G401 (cell line): ENCODE data around the gene MYBPC1. TPM values are rescaled to one million over a fixed set of nuclear protein-coding genes. Genes with fewer than 3 reads are reported as not detected.
A peak's percentile ranks its signal among the peaks of the same experiment; 100 is the strongest.
"Not testable (repeated sequence)": the region's sequence is repeated elsewhere in the genome, so short reads cannot be mapped to it uniquely, and the experiment has no call there.

Source experiments
- DNase-seq: peaks from one replicate; pipeline ENCODE4 v3.0.0-alpha.2; 2015; ENCODE audit warnings: low spot score
- in situ Hi-C: cut with HindIII; loops from 2 replicates; pipeline ENCODE4 v1.10.0; 2016; ENCODE audit warnings: low sequenced_read_pairs, mixed read lengths
- total RNA-seq: library from RNA; depleted of rRNA; stranded (reverse); fragments of >200 nt; shearing (Covaris generic); gene quantifications from 2 replicates; pipeline ENCODE4 v1.2.3, GENCODE V29; 2014; rRNA removed

MYBPC1 gene
- total RNA-seq, 1 experiment from 2014 or later: not detected

- in situ Hi-C loops: no loop called here
Observed at GRCh38 chr12:101707131-101707782, 112.5 kb downstream of the MYBPC1 start.

GRCh38 chr12:101710288-101710687 is 115.5 kb downstream of the MYBPC1 start:
- DNase-seq: no peak
- in situ Hi-C loops: no loop called here

More at GRCh38 chr12:101707131-101707782, 112.5 kb downstream of the MYBPC1 start:
- DNase-seq: no peak

GRCh38 chr12:101713059-101713682 is 118.4 kb downstream of the MYBPC1 start:
- in situ Hi-C loops: no loop called here
- DNase-seq: peak; percentile 48

GRCh38 chr12:101713930-101714329 is 119.2 kb downstream of the MYBPC1 start:
- in situ Hi-C loops: no loop called here
- DNase-seq: no peak

GRCh38 chr12:101714877-101715444 is 120.2 kb downstream of the MYBPC1 start:
- in situ Hi-C loops: no loop called here

GRCh38 chr12:101719566-101719965 is 124.8 kb downstream of the MYBPC1 start:
- in situ Hi-C loops: no loop called here
- no peak for DNase-seq

More at GRCh38 chr12:101714877-101715444, 120.2 kb downstream of the MYBPC1 start:
- no peak for DNase-seq

GRCh38 chr12:101720118-101720517 is 125.3 kb downstream of the MYBPC1 start:
- in situ Hi-C loops: no loop called here
- no peak for DNase-seq

- in situ Hi-C loops: no loop called here
Observed at GRCh38 chr12:101722392-101722791, 127.6 kb downstream of the MYBPC1 start.

GRCh38 chr12:101727098-101727497 is 132.3 kb downstream of the MYBPC1 start:
- in situ Hi-C loops: no loop called here
- no peak for DNase-seq

More at GRCh38 chr12:101722392-101722791, 127.6 kb downstream of the MYBPC1 start:
- DNase-seq: no peak

- no peak for DNase-seq
- in situ Hi-C loops: no loop called here
Observed at GRCh38 chr12:101729842-101730241, 135.1 kb downstream of the MYBPC1 start.

- in situ Hi-C loops: no loop called here
- DNase-seq: no peak
Observed at GRCh38 chr12:101732318-101732717, 137.5 kb downstream of the MYBPC1 start.

- no peak for DNase-seq
- in situ Hi-C loops: no loop called here
Observed at GRCh38 chr12:101733166-101733565, 138.4 kb downstream of the MYBPC1 start.

- in situ Hi-C loops: not testable (repeated sequence)
Observed at GRCh38 chr12:101734482-101734881, 139.7 kb downstream of the MYBPC1 start.

More at GRCh38 chr12:101734482-101734881, 139.7 kb downstream of the MYBPC1 start:
- not testable (repeated sequence) for DNase-seq

Other genes with a start within 250 kb of the MYBPC1 start
- 53.4 and 92.6 TPM in 2 replicates for gene ARL1, start 187.2 kb upstream of the MYBPC1 start, total RNA-seq
- gene SPIC, start 119.6 kb upstream of the MYBPC1 start, total RNA-seq: not detected in 2 replicates
- 52.4 and 58.0 TPM in 2 replicates for gene CHPT1, start 102.7 kb downstream of the MYBPC1 start, total RNA-seq
- gene SYCP3, start 144.5 kb downstream of the MYBPC1 start, total RNA-seq: not detected in 2 replicates
- 10.4 and 13.6 TPM in 2 replicates for gene GNPTAB, start 236.0 kb downstream of the MYBPC1 start, total RNA-seq